Measurements from ENCODE around the gene GPR137.

DNA sequence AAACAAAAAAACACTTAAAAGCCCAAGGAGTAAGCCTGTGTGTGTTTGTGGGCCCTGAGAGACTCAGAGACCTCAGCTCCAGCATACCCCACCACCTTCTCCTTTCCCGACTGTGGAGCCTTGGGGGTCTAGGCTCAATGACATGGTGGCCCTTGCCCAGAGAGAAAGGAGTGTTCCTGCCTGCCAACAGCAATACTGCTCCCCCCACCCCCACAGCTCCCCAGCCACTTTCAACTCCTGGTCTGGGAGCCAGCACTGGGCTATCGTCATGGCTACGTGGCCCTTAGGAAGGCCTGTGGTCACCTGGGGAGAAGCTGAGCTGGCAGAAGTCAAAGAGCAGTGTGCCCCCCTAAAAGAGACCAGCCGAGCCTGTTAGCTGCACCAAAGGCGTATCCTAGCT lies 41.5 kb upstream of the GPR137 start:
- TF ChIP-seq PREB (CRISPR knock-in tag; IDR thresholded peaks at IDR 0.05; ENCODE audit: borderline replicate concordance) = no peak
- no peak for TF ChIP-seq TCF7 (CRISPR knock-in tag; IDR thresholded peaks at IDR 0.05; ENCODE audit: low read depth)
- TF ChIP-seq IRF1 (CRISPR knock-in tag; IDR thresholded peaks at IDR 0.05) = no peak
- TF ChIP-seq, protein P1, sequence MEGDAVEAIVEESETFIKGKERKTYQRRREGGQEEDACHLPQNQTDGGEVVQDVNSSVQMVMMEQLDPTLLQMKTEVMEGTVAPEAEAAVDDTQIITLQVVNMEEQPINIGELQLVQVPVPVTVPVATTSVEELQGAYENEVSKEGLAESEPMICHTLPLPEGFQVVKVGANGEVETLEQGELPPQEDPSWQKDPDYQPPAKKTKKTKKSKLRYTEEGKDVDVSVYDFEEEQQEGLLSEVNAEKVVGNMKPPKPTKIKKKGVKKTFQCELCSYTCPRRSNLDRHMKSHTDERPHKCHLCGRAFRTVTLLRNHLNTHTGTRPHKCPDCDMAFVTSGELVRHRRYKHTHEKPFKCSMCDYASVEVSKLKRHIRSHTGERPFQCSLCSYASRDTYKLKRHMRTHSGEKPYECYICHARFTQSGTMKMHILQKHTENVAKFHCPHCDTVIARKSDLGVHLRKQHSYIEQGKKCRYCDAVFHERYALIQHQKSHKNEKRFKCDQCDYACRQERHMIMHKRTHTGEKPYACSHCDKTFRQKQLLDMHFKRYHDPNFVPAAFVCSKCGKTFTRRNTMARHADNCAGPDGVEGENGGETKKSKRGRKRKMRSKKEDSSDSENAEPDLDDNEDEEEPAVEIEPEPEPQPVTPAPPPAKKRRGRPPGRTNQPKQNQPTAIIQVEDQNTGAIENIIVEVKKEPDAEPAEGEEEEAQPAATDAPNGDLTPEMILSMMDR (IDR thresholded peaks at IDR 0.05) = no peak
- no peak for TF ChIP-seq ATF1 (CRISPR knock-in tag; IDR thresholded peaks at IDR 0.05)
- TF ChIP-seq, protein P2, sequence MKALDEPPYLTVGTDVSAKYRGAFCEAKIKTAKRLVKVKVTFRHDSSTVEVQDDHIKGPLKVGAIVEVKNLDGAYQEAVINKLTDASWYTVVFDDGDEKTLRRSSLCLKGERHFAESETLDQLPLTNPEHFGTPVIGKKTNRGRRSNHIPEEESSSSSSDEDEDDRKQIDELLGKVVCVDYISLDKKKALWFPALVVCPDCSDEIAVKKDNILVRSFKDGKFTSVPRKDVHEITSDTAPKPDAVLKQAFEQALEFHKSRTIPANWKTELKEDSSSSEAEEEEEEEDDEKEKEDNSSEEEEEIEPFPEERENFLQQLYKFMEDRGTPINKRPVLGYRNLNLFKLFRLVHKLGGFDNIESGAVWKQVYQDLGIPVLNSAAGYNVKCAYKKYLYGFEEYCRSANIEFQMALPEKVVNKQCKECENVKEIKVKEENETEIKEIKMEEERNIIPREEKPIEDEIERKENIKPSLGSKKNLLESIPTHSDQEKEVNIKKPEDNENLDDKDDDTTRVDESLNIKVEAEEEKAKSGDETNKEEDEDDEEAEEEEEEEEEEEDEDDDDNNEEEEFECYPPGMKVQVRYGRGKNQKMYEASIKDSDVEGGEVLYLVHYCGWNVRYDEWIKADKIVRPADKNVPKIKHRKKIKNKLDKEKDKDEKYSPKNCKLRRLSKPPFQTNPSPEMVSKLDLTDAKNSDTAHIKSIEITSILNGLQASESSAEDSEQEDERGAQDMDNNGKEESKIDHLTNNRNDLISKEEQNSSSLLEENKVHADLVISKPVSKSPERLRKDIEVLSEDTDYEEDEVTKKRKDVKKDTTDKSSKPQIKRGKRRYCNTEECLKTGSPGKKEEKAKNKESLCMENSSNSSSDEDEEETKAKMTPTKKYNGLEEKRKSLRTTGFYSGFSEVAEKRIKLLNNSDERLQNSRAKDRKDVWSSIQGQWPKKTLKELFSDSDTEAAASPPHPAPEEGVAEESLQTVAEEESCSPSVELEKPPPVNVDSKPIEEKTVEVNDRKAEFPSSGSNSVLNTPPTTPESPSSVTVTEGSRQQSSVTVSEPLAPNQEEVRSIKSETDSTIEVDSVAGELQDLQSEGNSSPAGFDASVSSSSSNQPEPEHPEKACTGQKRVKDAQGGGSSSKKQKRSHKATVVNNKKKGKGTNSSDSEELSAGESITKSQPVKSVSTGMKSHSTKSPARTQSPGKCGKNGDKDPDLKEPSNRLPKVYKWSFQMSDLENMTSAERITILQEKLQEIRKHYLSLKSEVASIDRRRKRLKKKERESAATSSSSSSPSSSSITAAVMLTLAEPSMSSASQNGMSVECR (CRISPR knock-in tag; IDR thresholded peaks at IDR 0.05; ENCODE audit: borderline replicate concordance) = no peak
- no peak for TF ChIP-seq GRHL2 (CRISPR knock-in tag; IDR thresholded peaks at IDR 0.05; ENCODE audit: insufficient replicate concordance, severe bottlenecking)
- no peak for TF ChIP-seq RELA (CRISPR knock-in tag; IDR thresholded peaks at IDR 0.05; ENCODE audit: borderline replicate concordance)
- no peak for TF ChIP-seq FOXJ3 (CRISPR knock-in tag; IDR thresholded peaks at IDR 0.05; ENCODE audit: borderline replicate concordance)
